Glomerular endothelial cell (primary cell): ENCODE results near the gene SAMM50. TPM values are rescaled to one million over a fixed set of nuclear protein-coding genes. Genes with fewer than 3 reads are reported as not detected.
"Not testable (repeated sequence)": the region's sequence is repeated elsewhere in the genome, so short reads cannot be mapped to it uniquely, and the experiment has no call there.

Source experiments
- DNase-seq: peaks from one replicate; pipeline ENCODE4 v3.0.0-alpha.2; 2011; ENCODE audit warnings: low read depth, low spot score; ENCODE audit errors: extremely low read depth
- total RNA-seq: library from RNA; depleted of rRNA; stranded (reverse); fragments of >200 nt; gene quantifications from 2 replicates; pipeline ENCODE4 v1.2.3, GENCODE V29; 2015

Gene SAMM50
- total RNA-seq, 1 donor from 2014 or later = 54.8 TPM

GRCh38 chr22:43999378-43999777 lies 44.1 kb downstream of the SAMM50 start:
- DNase-seq = no peak

- DNase-seq = no peak
Measured at GRCh38 chr22:44000123-44000522, 44.9 kb downstream of the SAMM50 start.

DNA sequence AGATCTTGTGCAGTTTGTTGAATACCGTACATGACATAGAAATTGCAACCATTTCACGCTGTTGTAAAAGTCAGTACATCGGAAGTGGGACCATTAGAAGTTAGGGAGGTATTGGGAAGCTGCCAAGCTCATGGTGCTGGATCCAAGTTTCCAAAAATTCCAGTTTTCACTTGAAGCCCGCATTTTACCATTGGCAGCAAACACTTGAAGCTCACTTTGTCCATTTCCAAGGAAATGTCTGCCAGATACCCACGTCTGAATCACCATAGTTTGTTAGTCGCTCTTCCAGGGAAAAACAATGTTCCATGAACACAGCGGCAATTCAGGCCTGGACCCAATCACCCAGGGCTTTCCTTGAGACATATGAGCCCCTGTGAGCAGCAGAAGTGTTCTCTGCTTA lies 46.3 kb downstream of the SAMM50 start:
- DNase-seq = no peak

GRCh38 chr22:44002324-44002723 lies 47.1 kb downstream of the SAMM50 start:
- no peak for DNase-seq

DNA sequence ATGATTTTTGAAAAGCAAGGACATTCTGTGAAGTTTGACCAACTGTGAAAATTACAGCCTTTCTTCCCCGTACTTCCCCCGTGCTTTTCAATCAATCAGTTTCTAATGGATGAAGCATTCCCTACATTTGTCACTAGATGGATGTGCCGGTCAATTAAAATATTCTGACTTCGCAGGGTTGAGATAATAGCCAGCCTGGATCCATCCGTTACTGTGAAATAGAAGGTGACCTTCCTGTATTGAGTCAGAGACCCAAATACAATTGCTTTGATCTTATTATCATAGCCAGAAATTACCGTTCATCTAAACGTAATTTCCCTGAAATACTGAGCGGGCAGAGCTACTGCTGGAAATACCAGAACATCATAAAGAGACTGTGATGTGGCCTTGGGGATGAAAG lies 47.8 kb downstream of the SAMM50 start:
- DNase-seq = no peak

DNA sequence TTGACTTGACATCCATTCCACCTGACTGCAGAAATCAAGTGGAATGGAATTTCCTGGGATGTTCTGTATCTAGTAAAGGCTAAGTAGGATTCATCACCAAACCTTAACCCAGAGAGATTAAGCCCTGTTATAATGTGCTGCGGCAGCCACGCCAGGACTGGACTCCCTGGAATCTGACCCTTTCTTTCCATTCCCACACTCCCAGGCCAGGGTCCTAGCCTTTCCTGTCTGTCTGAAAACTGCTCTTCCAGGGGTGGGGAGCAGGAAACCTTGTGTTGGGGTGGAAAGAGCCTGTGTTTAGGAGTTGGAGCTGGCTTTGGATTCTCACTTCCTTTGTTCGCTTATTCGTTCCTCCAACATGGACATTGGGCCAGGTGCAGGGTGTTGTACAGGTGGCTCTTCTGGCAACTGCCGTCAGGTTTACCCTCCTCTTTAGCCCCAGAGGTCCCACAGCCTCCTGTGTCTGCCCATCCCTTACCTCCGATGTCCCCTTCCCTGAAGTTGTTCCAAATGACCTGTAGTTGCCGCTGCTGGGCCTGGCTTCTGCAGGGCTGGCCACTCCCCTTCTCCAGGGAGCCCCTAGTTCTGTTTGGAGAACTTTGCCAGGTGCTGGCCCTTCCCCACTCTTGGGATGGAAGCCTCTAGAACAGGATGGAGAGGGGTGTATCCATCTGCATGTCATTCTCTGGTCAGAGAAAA lies 48.3 kb downstream of the SAMM50 start:
- no peak for DNase-seq

- DNase-seq = no peak
Measured at GRCh38 chr22:44004104-44004460, 48.8 kb downstream of the SAMM50 start.

GRCh38 chr22:44005524-44005923 lies 50.3 kb downstream of the SAMM50 start:
- no peak for DNase-seq

DNA sequence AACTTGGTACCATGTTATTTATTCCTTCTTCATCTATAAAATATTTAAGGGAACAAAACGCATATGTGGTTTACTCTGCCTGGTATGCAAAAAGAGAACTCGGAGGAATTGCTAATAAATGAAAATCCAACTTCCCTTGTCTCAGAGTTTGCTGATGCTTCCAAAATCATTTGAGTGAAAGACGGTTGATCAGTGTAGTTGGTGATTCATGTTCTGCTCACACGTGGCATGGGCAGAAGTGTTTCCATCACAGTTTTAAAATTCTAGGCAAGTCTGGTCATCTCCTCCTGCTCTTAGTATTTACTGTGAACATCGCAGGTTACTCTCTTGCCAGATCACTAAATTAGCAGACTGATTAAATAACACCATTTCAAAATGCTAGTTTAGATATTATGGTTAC lies 56.9 kb downstream of the SAMM50 start:
- no peak for DNase-seq

DNA sequence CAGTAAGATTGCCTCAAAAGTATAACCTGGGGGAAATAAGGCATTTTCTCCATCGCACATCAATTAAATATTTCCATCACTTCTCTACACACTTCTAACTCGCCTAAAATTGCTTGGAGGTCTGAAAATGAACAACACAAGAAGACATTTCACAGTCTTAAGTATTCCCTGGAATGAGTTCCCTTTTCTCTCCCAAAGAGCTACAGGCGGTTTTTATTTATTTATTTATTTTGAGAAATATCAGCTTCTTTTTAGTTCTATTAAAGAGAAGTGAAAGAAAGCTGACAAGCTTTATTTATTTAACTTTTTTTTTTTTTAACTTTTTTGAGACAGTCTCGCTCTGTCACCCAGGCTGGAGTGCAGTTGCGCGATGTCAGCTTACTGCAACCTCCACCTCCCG lies 57.3 kb downstream of the SAMM50 start:
- no peak for DNase-seq

- DNase-seq = no peak
Measured at GRCh38 chr22:44014241-44014640, 59.0 kb downstream of the SAMM50 start.

GRCh38 chr22:44016586-44016985 lies 61.3 kb downstream of the SAMM50 start:
- not testable (repeated sequence) for DNase-seq

DNA sequence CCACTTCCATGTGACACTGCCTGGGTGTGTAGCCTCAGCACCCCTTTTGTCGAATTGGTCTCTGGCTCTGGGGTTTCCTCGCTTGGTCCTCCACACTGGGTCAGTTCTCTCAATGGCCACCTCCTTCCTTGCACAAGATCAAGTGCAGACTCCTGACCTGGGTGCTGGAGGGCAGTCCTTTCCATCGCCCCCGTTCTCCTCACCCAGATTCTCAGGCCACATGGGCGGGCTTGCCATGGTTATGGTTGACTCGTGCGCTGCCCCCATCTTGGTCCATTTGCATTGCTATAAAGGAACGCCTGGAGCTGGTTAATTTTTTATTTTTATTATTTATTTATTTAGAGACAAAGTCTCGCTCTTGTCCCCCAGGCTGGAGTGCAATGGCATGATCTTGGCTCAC lies 63.4 kb downstream of the SAMM50 start:
- no peak for DNase-seq

- DNase-seq = no peak
Measured at GRCh38 chr22:44019416-44019815, 64.2 kb downstream of the SAMM50 start.

DNA sequence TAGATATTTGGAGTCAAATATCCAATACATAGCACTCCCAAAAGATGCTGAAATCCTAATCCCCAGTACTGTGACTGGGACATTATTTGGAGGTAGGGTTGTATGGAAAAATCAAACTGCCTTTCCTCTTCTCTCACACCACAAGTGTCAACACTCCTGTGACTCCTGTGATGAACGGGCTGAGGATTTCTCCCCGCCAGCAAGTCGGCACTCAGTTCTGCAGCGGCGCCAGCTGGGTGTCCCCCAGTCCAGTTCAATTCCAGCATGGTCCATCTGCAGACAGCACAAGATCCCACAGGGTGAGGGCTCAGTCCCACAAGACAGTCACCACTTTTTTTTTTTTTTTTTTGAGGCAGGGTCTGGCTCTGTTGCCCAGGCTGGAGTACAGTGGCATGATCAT lies 64.6 kb downstream of the SAMM50 start:
- DNase-seq = no peak

- DNase-seq = no peak
Measured at GRCh38 chr22:44020981-44021380, 65.7 kb downstream of the SAMM50 start.

DNA sequence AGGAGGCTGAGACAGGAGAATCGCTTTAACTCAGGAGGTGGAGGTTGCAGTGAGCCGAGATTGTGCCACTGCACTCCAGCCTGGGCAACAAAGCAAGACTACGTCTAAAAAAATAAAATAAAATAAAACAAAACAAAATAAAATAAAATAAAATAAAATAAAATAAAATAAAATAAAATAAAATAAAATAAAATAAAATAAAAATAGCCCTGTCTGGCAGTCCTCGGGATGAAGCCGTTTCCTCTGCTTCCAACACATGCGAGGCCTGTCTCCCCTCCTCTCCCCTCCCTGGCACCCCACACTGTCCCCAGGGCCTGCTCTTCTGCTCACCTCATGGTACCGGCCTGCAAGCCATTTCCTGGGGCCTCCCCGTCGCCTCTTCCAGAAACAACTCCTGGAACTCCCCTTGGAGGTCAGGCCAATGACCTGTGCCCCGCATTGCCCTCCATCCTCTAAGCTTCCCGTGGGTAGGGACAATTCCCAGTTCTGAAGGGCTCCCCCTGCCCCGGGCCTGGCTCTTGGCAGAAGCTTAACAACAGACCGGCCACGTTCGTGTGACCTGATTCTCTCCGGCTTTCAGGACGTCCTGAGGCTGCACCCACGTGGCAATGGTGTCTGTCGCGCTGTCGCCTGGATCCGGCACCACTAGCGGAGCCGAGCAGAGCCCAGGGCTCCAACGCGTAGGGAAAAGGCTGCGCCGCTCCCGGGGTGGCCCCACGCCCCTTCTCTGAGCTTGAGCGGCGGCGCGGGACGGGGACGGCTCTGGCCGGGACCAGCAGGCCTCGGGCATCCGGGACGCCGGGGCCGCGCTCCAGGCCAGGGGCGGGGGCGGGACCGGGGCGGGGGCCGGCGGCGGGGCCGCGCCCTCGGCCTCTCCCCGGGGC lies 68.4 kb downstream of the SAMM50 start:
- no peak for DNase-seq

- DNase-seq = no peak
Measured at GRCh38 chr22:44024288-44024921, 69.2 kb downstream of the SAMM50 start, which contains the start of gene PARVB. Gene PARVB (plus strand): TSS chr22:44024302. CDS start chr22:44024340, 38 bp downstream.

DNA sequence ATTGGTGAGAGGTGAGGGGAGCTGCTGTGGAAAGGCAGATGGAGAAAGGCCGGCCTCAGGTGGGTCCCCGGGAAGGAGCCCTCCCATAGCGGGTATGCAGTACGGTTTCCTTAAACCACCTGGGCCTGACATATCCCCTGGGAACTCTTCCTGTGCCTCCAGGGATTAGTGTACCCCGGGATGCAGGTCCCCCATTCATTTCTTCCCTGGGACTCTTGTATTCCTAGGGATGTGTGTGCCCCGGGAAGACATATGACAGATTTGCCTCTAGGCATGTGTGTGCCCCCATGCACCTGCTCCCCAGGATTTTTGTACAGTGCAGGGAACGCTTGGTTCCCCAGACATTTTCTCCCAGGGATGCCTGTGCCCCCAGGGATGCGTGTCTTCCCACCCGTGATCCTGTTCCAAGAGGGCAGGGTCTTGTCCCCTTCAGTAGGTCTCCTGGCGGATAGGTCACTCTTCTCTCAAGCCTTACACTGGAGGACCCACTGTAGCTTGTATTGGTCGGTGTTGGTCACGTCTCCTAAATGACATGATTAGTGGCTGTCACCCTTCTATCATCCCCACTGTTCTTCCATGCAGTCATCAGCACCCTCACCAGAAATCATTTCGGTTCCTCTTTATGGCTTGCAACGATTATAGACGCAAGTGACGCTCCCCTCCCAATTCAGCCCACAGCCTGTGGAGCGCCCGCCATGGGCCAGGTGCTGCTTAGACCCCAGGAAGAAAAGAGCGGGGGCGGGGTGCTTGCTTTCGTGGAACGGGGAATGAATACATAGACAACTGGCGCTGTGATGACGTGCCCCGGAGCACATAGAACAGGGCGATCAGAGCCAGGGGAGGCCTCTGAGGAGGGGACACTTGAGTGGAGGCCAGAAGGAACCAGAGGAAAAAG lies 70.2 kb downstream of the SAMM50 start:
- DNase-seq = no peak

DNA sequence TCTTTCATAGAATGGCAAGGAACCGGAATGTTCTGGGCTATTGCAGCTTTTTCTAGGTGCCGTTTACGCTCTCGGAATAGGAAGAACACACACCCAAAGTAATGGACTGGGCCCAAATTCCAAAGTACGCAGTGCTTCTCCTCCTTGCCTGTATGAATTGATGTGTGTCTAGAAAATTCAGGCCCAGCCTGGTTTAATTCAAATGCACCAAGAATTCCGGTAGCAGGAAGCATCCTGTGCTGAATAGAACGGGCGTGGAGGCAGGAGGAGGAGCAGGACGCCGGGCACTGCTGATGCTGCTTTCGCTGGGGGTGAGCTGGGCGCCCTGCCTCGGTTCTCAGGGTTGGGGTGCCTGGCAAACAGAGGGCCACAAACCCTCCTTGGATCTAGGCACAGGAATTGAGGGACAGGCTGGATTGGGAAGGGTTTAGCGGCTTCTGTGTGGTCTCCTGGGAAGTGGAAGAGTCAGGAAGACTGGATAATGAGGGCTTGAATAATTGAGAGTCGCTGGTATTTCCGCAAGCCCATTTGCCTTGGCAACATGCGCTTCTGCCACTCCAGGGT lies 70.9 kb downstream of the SAMM50 start:
- DNase-seq = no peak
